Effector memory CD8-positive, alpha-beta T cell (primary cell): ENCODE measurements around the gene MDFIC.
A peak's percentile ranks its signal among the peaks of the same experiment; 100 is the strongest.

Source experiments
- ATAC-seq: fragments of 150-1000 bp; cut with Tn5 transposase; replicated peaks from 2 replicates; pipeline ENCODE4 v1.10.0; 2021; ENCODE audit warnings: mild to moderate bottlenecking, moderate library complexity
- DNase-seq, 3 experiments: peaks; one replicate each; pipeline ENCODE4 v3.0.0; 2021
- H3K27ac Mint-ChIP-seq, 2 donors: one replicate each; pipeline ENCODE4 v1.8.0; 2022; ENCODE audit warnings: mild to moderate bottlenecking in 2 of 2, mixed read lengths in 2 of 2, moderate library complexity in 2 of 2
- H3K27me3 Mint-ChIP-seq, 2 donors: one replicate each; pipeline ENCODE4 v1.8.0; 2022; ENCODE audit warnings: mixed read lengths in 2 of 2
- H3K36me3 Mint-ChIP-seq: one replicate; pipeline ENCODE4 v1.8.0; 2022; ENCODE audit warnings: mild to moderate bottlenecking, moderate library complexity, mixed read lengths; ENCODE audit not compliant: insufficient read depth
- H3K4me1 Mint-ChIP-seq, 2 donors: one replicate each; pipeline ENCODE4 v1.8.0; 2022; ENCODE audit warnings: low read depth in 2 of 2, mixed read lengths in 2 of 2
- H3K4me3 Mint-ChIP-seq, 2 donors: one replicate each; pipeline ENCODE4 v1.8.0; 2022; ENCODE audit warnings: mild to moderate bottlenecking in 2 of 2, mixed read lengths in 2 of 2, moderate library complexity in 2 of 2
- H3K9me3 Mint-ChIP-seq, 2 donors: one replicate each; pipeline ENCODE4 v1.8.0; 2022; ENCODE audit warnings: mixed read lengths in 2 of 2

The MDFIC gene

DNA sequence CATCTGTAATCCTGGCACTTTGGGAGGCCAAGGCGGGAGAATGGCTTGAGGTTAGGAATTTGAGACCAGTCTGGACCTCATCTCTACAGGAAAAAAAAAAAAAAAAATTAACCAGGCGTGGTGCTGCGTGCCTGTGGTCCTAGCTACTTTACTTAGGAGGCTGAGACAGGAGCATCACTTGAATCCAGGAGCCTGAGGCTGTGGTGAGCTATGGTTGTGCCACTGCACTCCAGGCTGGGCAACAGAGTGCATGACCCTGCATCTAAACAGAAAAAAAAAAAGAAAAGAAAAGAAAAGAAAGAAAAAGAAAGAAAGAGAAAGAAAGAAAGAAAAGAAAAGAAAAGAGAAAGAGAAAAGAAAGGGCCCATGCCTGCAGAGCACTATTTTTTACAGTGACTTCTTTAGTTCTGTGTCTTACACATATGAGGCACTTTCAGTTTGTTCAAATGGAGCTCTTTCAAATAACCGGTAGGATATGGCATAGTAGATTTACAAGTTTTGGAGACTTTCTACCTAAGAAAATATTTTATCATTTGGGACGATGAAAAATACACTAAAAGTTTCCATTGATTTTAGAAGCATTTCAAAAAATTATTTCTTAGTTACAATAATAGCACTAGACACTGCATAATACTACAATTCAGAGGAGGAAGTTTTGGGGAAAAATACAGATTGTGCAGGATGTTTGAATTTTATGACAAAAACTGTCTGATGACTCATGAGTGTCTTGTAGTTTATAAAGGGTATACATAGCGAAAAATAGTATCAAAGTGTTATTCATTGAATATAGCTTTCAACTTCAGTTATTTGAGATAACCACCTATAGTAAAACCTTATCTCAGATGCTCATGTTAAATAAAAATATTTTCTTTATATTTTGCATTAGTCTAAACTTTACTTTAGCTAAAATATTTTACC, 75.9 kb downstream of the MDFIC start:
- Mint-ChIP-seq H3K27me3 (no peaks in the 10 kb centered on the region), H3K27ac (peak overlapping the region; percentile 50 to 72), H3K4me3 (peak overlapping the region; percentile 55 to 64), H3K36me3 (peaks cover 19% of the 10 kb centered on the region), H3K4me1 (peaks cover 45 to 61% of the 10 kb centered on the region in 2 donors), H3K9me3 (no peaks in the 10 kb centered on the region)
- ATAC-seq (peak; percentile 63), DNase-seq (no peak)

DNA sequence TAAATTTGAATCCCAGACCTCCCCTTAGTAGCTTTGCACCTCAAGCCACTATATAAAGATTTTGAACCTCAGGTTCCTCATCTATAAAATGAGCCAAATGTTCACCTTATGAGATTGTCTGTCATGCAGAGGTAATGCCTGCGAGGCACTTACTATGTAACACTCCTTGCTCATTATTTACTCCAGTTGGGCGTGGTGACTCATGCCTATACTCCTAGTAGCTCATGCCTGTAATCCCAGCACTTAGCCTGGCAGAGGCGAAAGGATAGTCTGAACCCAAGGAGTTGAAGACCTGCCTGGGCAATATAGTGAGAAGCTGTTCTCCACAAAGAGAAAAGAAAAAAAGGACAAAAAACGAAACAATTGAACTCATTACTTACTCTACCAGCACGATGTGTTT, 82.2 kb downstream of the MDFIC start:
- H3K4me1 Mint-ChIP-seq = peaks cover 52 to 68% of the 10 kb centered on the region in 2 donors
- peak overlapping the region; percentile 44 to 65 for H3K27ac Mint-ChIP-seq
- no peaks in the 10 kb centered on the region for H3K27me3 Mint-ChIP-seq
- DNase-seq (no peak), ATAC-seq (no peak)
- no peak overlapping the region for H3K4me3 Mint-ChIP-seq
- H3K9me3 Mint-ChIP-seq = no peaks in the 10 kb centered on the region
- H3K36me3 Mint-ChIP-seq = peaks cover 21% of the 10 kb centered on the region

DNA sequence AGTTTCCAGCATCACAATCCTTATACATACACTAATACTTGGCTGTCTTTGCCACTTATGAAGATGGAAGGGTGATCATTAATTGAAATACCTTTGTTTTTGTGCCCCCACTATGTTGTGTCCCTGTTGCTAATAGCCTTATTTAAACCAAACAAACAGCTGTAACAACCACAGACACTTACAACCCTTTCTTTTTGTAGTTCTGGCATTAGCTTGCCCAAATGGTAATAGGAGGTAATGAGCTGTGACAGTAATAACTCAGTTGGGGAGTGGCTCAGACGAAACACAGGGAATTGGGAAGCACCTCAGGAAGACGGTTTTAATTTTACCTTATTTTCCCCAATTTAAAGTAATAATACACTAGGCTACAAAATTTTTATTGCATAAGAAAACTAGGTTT, 83.4 kb downstream of the MDFIC start:
- Mint-ChIP-seq H3K36me3 (peaks cover 21% of the 10 kb centered on the region), H3K27ac (peak overlapping the region; percentile 44 to 65)

DNA sequence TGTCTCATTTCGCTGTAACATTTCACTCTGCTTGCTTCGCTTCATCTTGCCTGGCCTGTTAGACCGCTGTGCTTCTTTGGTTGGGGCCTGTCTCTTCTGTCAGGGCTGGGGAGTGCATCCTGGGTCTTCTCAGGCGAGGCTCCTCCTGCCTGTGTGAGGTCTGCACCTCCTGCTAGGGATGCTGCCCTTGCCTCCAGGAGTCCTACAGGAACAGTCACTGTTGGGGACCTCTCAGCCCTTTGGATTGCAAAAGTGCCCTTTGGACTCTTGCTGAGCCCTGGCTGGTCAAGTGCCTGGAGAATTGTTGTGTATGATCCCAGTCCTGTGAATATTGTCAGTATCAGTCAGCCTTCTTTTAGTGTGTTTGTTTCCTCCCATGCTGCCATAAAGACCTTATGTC, 84.1 kb downstream of the MDFIC start:
- peaks cover 18% of the 10 kb centered on the region for H3K36me3 Mint-ChIP-seq
- H3K27me3 Mint-ChIP-seq = no peaks in the 10 kb centered on the region
- no peaks in the 10 kb centered on the region for H3K9me3 Mint-ChIP-seq
- peaks cover 59 to 79% of the 10 kb centered on the region in 2 donors for H3K4me1 Mint-ChIP-seq
- ATAC-seq (no peak), DNase-seq (no peak)
- H3K27ac Mint-ChIP-seq = peak overlapping the region; percentile 44 to 65
- H3K4me3 Mint-ChIP-seq = peak overlapping the region in 1 of 2 donors; percentile 6

More for the DNA sequence above, 83.4 kb downstream of the MDFIC start:
- no peak for DNase-seq
- Mint-ChIP-seq H3K27me3 (no peaks in the 10 kb centered on the region), H3K9me3 (no peaks in the 10 kb centered on the region), H3K4me3 (no peak overlapping the region), H3K4me1 (peaks cover 59 to 79% of the 10 kb centered on the region in 2 donors)
- no peak for ATAC-seq

DNA sequence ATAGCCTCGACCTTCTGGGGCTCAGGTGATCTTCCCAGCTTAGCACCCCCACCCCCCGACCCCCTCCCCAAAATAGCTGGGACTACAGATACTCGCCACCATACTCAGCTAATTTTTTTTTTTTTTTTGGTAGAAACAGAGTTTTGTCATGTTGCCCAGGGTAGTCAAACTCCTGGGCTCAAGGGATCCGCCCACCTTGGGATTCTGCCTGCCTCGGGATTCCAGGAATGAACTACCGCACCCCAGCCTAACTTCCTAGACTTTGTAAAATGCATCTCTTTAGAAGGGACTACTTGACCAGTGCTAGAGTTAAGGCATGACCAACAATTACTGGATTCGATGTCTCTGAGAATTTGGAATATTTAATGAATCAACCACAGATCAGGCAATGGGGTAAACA, 85.9 kb downstream of the MDFIC start:
- Mint-ChIP-seq H3K4me3 (peak overlapping the region; percentile 68 to 72), H3K36me3 (peaks cover 13% of the 10 kb centered on the region)

DNA sequence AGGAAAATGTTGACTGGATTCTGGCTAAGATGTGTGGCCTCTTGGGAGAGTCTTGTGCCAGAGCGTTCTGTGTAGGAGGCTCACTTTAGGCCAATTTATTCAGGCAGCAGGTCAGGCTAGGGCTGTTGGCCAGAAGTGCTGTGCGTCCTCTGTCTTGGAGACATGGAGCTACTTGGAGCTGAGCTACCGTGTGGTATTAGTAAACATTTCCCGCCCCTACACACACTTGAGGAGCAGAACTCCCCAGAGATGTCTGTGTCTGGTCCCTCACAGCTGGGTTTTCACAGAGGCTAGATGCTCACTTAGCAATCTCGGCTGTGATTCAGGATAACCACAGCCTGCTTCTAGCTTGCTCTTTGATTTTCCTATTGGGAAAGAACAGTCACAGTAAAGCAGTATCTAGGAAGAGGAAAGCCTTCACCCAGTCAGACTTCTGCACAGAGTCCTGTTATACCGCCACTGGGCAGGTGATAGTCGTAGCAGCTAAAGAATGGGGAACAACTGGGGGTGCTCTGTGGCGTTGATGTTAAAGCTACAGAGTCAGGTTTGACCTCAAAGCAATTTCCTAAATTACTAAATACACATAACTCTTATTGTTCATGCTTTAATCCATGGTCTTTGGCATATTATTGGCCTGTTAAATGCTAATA, 86.7 kb downstream of the MDFIC start:
- Mint-ChIP-seq H3K27me3 (no peaks in the 10 kb centered on the region), H3K4me3 (peak overlapping the region; percentile 68 to 72)

More for the DNA sequence above, 85.9 kb downstream of the MDFIC start:
- DNase-seq = no peak
- Mint-ChIP-seq H3K4me1 (peaks cover 61 to 81% of the 10 kb centered on the region in 2 donors), H3K27ac (peak overlapping the region; percentile 93 to 95), H3K27me3 (no peaks in the 10 kb centered on the region), H3K9me3 (no peaks in the 10 kb centered on the region)
- ATAC-seq = no peak

DNA sequence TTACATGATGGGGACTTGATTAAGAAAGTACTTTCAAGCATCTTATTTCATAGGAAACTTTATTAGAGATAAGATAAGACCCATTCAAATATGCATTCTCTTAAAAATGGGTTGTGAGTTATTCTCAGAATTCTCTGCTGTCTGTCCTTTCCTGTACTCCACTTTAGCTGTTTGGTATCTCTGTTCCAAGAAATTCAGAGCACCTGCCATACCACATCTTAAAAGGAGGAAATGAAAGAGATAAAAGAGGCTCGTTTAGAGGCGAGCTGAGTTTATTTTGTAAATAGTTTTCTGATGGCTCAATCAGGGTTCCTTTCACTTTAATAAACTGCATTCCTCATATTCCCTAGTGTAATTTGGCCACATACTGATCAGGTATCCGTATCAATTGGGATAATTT, 87.2 kb downstream of the MDFIC start:
- no peaks in the 10 kb centered on the region for H3K27me3 Mint-ChIP-seq
- no peak for DNase-seq
- peak overlapping the region; percentile 68 to 72 for H3K4me3 Mint-ChIP-seq
- peaks cover 13% of the 10 kb centered on the region for H3K36me3 Mint-ChIP-seq
- H3K27ac Mint-ChIP-seq = peak overlapping the region; percentile 93 to 95
- no peaks in the 10 kb centered on the region for H3K9me3 Mint-ChIP-seq
- ATAC-seq = peak; percentile 54
- H3K4me1 Mint-ChIP-seq = peaks cover 58 to 77% of the 10 kb centered on the region in 2 donors

More for the DNA sequence above, 86.7 kb downstream of the MDFIC start:
- peak overlapping the region; percentile 93 to 95 for H3K27ac Mint-ChIP-seq
- ATAC-seq (peak; percentile 63), DNase-seq (peak in 1 of 3 experiments; percentile 10)
- H3K36me3 Mint-ChIP-seq = peaks cover 14% of the 10 kb centered on the region
- peaks cover 55 to 76% of the 10 kb centered on the region in 2 donors for H3K4me1 Mint-ChIP-seq
- no peaks in the 10 kb centered on the region for H3K9me3 Mint-ChIP-seq

DNA sequence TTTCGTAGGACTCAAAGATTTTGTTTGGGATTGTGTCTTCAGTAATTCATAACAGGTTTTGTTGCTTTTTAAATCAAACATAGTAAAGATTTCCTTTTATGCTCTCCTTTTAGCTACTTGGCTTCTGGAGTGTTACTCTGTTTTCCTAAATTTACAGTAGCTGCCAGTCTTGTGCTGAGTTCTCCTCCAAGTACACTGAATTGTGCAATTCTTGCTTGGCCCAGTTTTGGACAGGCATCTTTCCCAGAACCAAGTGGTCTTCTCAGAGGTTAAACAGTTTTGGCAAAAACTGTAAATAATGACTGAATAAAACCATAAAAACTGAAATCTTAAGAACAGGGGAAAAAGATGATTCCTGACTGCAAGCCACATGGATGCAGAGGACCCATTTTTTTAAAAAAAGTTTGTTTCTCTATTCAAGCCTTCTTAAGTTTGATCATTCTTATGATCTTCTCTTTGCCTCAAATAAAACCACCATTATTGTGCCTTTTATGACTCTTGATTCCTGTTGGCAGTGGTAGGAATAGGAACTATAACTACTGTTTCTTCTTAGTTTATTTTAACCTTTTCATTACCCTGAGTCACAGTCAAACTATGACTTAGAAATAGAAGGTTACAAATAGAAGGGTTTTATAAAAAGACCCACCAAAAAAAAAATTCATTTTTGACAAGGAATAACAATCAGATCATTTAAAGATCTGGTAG, 88.0 kb downstream of the MDFIC start:
- no peak for DNase-seq
- H3K4me3 Mint-ChIP-seq = peak overlapping the region; percentile 68 to 72
- peaks cover 58 to 77% of the 10 kb centered on the region in 2 donors for H3K4me1 Mint-ChIP-seq
- H3K27me3 Mint-ChIP-seq = no peaks in the 10 kb centered on the region
- H3K9me3 Mint-ChIP-seq = no peaks in the 10 kb centered on the region
- peaks cover 10% of the 10 kb centered on the region for H3K36me3 Mint-ChIP-seq
- H3K27ac Mint-ChIP-seq = peak overlapping the region; percentile 93 to 95
- ATAC-seq = no peak

DNA sequence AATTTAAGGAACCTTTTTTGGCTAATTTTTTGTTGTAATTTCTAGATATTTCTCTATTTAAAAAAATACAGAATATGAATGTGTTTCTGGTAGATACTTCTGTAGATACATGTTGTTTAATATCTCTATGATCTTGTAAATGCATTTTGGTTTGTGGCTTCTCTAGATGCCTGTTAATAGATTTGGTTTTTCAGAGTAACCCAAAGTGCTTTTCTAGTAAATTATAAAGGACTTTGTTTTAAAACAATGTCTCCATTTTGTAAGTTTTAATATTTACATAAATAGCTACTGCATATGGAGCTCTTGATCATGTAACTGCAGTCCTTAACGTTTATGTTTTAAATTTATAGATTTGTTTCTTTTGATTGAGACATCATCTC, 88.5 kb downstream of the MDFIC start:
- Mint-ChIP-seq H3K4me1 (peaks cover 57 to 77% of the 10 kb centered on the region in 2 donors), H3K9me3 (no peaks in the 10 kb centered on the region), H3K4me3 (peak overlapping the region; percentile 68 to 72), H3K27ac (peak overlapping the region; percentile 46 to 95), H3K36me3 (peaks cover 12% of the 10 kb centered on the region), H3K27me3 (no peaks in the 10 kb centered on the region)
- DNase-seq (no peak), ATAC-seq (no peak)

DNA sequence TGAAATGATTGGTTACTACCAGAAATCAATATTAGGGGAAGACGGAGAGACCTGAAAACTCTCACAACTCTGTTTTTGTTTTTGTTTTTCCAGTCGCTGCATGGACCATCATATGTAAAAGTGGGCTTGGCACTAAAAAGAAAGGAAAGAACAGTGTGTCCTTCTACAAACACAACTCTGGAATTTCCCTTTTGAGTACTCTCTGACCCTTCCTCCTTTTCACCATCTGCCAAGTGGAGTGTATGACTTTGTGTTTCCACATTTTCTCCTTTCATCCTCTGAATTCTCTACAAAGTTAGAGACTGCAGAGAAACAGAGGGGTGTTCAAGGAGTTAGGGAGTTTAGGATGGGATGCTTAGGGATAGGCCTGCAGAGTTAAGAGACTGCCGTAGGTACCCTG, 92.0 kb downstream of the MDFIC start:
- Mint-ChIP-seq H3K36me3 (peaks cover 15% of the 10 kb centered on the region), H3K9me3 (no peaks in the 10 kb centered on the region), H3K27ac (peak overlapping the region; percentile 38 to 49), H3K4me1 (peaks cover 34 to 53% of the 10 kb centered on the region in 2 donors), H3K27me3 (no peaks in the 10 kb centered on the region), H3K4me3 (peak overlapping the region in 1 of 2 donors; percentile 36)
- no peak for DNase-seq
- no peak for ATAC-seq

DNA sequence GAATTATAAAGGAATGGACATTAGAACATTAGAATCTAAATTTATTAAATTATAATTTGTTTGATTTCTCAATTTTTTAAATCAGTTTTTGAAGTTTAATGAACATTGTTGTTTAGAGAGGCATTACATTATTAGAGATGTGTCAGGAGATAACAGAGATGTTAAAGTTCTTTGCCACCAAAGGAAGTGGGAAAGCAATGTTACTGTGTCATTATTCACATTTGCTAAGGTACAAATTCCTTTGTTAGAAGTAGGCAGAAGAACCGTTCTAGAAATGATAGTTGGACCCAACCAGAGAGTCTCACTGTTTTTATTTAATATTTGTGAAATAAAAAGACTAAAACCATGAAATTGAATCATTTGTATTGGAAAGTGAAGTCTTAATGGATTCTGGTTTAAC, 92.9 kb downstream of the MDFIC start:
- peak overlapping the region; percentile 38 to 49 for H3K27ac Mint-ChIP-seq
- DNase-seq (no peak), ATAC-seq (peak; percentile 67)
- no peaks in the 10 kb centered on the region for H3K27me3 Mint-ChIP-seq
- H3K9me3 Mint-ChIP-seq = no peaks in the 10 kb centered on the region
- peak overlapping the region in 1 of 2 donors; percentile 20 for H3K4me3 Mint-ChIP-seq
- peaks cover 27 to 44% of the 10 kb centered on the region in 2 donors for H3K4me1 Mint-ChIP-seq
- peaks cover 15% of the 10 kb centered on the region for H3K36me3 Mint-ChIP-seq

DNA sequence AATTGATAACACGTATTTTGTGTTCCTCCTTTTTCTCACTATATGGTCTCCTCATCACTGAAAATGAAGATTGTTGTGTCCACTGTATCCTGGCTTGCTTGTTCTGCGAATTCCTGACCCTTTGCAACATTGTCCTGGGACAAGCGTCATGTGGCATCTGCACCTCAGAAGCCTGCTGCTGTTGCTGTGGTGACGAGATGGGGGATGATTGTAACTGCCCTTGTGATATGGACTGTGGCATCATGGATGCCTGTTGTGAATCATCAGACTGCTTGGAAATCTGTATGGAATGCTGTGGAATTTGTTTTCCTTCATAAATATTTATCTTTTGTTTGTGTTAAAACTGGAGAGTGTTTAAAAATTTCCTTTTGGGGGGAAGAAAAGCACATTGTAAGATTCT, 93.7 kb downstream of the MDFIC start:
- Mint-ChIP-seq H3K27me3 (no peaks in the 10 kb centered on the region), H3K9me3 (no peaks in the 10 kb centered on the region), H3K36me3 (peaks cover 15% of the 10 kb centered on the region), H3K27ac (peak overlapping the region; percentile 49 to 64), H3K4me3 (peak overlapping the region in 1 of 2 donors; percentile 6), H3K4me1 (peaks cover 32 to 44% of the 10 kb centered on the region in 2 donors)
- ATAC-seq (no peak), DNase-seq (no peak)
